ENCODE measurements around the gene SOCS7. TPM values are rescaled to one million over a fixed set of nuclear protein-coding genes. Genes with fewer than 3 reads are reported as not detected.

SOCS7 gene
- total RNA-seq, 1 experiment from 2014 or later = 29.2 TPM

GRCh38 chr17:38440614-38441397 lies 89.2 kb downstream of the SOCS7 start:
- H3K27ac Mint-ChIP-seq (ENCODE audit: unreplicated experiment) = no peak overlapping the region
- ChIA-PET POLR2A (no interaction called here), CTCF (interaction anchor here (0.6 to 1.3 kb wide), 2 partner anchors 69 to 70 kb away, joined by 4 read pairs; no protein-coding TSS in a partner anchor)
- H3K36me3 ChIP-seq (ENCODE audit: control insufficient read depth, insufficient read depth, low read length) = no peaks in the 10 kb centered on the region
- TF ChIP-seq CTCF (IDR thresholded peaks at IDR 0.05; ENCODE audit: insufficient read depth in 1 of 2, low read depth in 1 of 2, low read length in 1 of 2, severe bottlenecking in 1 of 2, unreplicated experiment in 1 of 2) = no peak
- no peak overlapping the region for H3K4me3 ChIP-seq (ENCODE audit: low read depth, low read length)
- no peaks in the 10 kb centered on the region for H3K36me3 Mint-ChIP-seq (ENCODE audit: insufficient read depth, unreplicated experiment)
- no peak overlapping the region for H3K4me3 Mint-ChIP-seq (ENCODE audit: unreplicated experiment)
- H3K4me1 Mint-ChIP-seq (ENCODE audit: low read depth, unreplicated experiment) = no peaks in the 10 kb centered on the region
- peaks cover 3% of the 10 kb centered on the region for H3K27me3 Mint-ChIP-seq (ENCODE audit: insufficient read depth, unreplicated experiment)
- no peaks in the 10 kb centered on the region for H3K9me3 ChIP-seq
- no TSS peak for BruUV-seq (replicated peaks)
- peaks cover 4% of the 10 kb centered on the region; the same call in 1 of the 2 replicates for H3K4me1 ChIP-seq
- intact Hi-C loops (cut with micrococcal nuclease; ENCODE audit: unreplicated experiment) = no loop called here
- no peak for DNase-seq
- no peaks in the 10 kb centered on the region for H3K9me3 Mint-ChIP-seq (ENCODE audit: unreplicated experiment)
- no peaks in the 10 kb centered on the region for H3K27me3 ChIP-seq (replicated peaks; ENCODE audit: control insufficient read depth, insufficient read depth, low read length)

GRCh38 chr17:38441429-38442061 lies 89.9 kb downstream of the SOCS7 start:
- Histone ChIP-seq H3K27me3 (replicated peaks; ENCODE audit: control insufficient read depth, insufficient read depth, low read length) (no peaks in the 10 kb centered on the region), H3K4me3 (ENCODE audit: low read depth, low read length) (no peak overlapping the region), H3K4me1 (peaks cover 4% of the 10 kb centered on the region; the same call in 1 of the 2 replicates), H3K36me3 (ENCODE audit: control insufficient read depth, insufficient read depth, low read length) (no peaks in the 10 kb centered on the region), H3K9me3 (no peaks in the 10 kb centered on the region)
- DNase-seq = no peak
- H3K36me3 Mint-ChIP-seq (ENCODE audit: insufficient read depth, unreplicated experiment) = no peaks in the 10 kb centered on the region
- no peak for TF ChIP-seq CTCF (IDR thresholded peaks at IDR 0.05; ENCODE audit: insufficient read depth in 1 of 2, low read depth in 1 of 2, low read length in 1 of 2, severe bottlenecking in 1 of 2, unreplicated experiment in 1 of 2)
- intact Hi-C loops (cut with micrococcal nuclease; ENCODE audit: unreplicated experiment) = no loop called here
- H3K4me1 Mint-ChIP-seq (ENCODE audit: low read depth, unreplicated experiment) = no peaks in the 10 kb centered on the region
- CTCF ChIA-PET = interaction anchor here (0.6 to 2.2 kb wide), 3 partner anchors 18 to 69 kb away, joined by 4 to 5 read pairs (median 4); no protein-coding TSS in a partner anchor
- H3K27ac Mint-ChIP-seq (ENCODE audit: unreplicated experiment) = no peak overlapping the region
- POLR2A ChIA-PET = no interaction called here
- BruUV-seq (replicated peaks) = no TSS peak
- H3K9me3 Mint-ChIP-seq (ENCODE audit: unreplicated experiment) = no peaks in the 10 kb centered on the region
- H3K27me3 Mint-ChIP-seq (ENCODE audit: insufficient read depth, unreplicated experiment) = peaks cover 3% of the 10 kb centered on the region
- no peak overlapping the region for H3K4me3 Mint-ChIP-seq (ENCODE audit: unreplicated experiment)

- no peak for TF ChIP-seq CTCF (IDR thresholded peaks at IDR 0.05; ENCODE audit: insufficient read depth in 1 of 2, low read depth in 1 of 2, low read length in 1 of 2, severe bottlenecking in 1 of 2, unreplicated experiment in 1 of 2)
- intact Hi-C loops (cut with micrococcal nuclease; ENCODE audit: unreplicated experiment) = no loop called here
- H3K27me3 ChIP-seq (replicated peaks; ENCODE audit: control insufficient read depth, insufficient read depth, low read length) = no peaks in the 10 kb centered on the region
- H3K4me1 Mint-ChIP-seq (ENCODE audit: low read depth, unreplicated experiment) = no peaks in the 10 kb centered on the region
- no peaks in the 10 kb centered on the region for H3K36me3 ChIP-seq (ENCODE audit: control insufficient read depth, insufficient read depth, low read length)
- H3K4me1 ChIP-seq = peaks cover 4% of the 10 kb centered on the region; the same call in 1 of the 2 replicates
- no peaks in the 10 kb centered on the region for H3K36me3 Mint-ChIP-seq (ENCODE audit: insufficient read depth, unreplicated experiment)
- H3K27ac Mint-ChIP-seq (ENCODE audit: unreplicated experiment) = no peak overlapping the region
- no peaks in the 10 kb centered on the region for H3K9me3 Mint-ChIP-seq (ENCODE audit: unreplicated experiment)
- DNase-seq = no peak
- CTCF ChIA-PET = interaction anchor here (2.2 kb wide), 1 partner anchor 19 kb away, joined by 5 read pairs; no protein-coding TSS in a partner anchor
- no peak overlapping the region for H3K4me3 Mint-ChIP-seq (ENCODE audit: unreplicated experiment)
- H3K9me3 ChIP-seq = no peaks in the 10 kb centered on the region
- no peak overlapping the region for H3K4me3 ChIP-seq (ENCODE audit: low read depth, low read length)
- BruUV-seq (replicated peaks) = no TSS peak
- POLR2A ChIA-PET = no interaction called here
- H3K27me3 Mint-ChIP-seq (ENCODE audit: insufficient read depth, unreplicated experiment) = peaks cover 3% of the 10 kb centered on the region
These were observed 90.9 kb downstream of the SOCS7 start for GRCh38 chr17:38442548-38442947.

Data from Caco-2 (cell line).